ENCODE results near the gene CDC20B. TPM values are rescaled to one million over a fixed set of nuclear protein-coding genes. Genes with fewer than 3 reads are reported as not detected.

CDC20B gene
- polyA plus RNA-seq, 1 donor from 2014 or later, result not detected

DNA sequence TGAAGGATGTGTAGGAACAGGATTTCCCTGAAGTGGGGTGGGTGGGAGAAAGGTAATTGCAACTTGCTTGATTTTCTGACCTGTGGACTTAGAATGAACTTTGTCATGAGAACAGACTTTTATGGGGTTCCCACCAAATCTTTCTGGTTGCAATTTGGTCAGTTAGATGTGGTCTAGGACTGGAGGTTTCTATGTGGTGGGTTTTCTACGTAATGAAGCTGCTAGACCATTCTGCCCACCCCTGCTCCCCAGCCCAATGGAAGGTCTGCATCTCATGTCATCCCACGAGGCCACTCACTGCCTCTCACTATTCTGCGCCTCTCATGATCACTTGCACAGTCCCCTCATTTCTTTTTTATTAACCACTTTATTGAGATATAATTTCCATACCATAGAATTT, 108.5 kb downstream of the CDC20B start:
- no peak overlapping the region for H3K9ac ChIP-seq (ENCODE audit: low read length)
- no peak for TF ChIP-seq RAD21 (conservative IDR thresholded peaks at IDR 0.05)
- no peak for TF ChIP-seq EP300 (conservative IDR thresholded peaks at IDR 0.05; ENCODE audit: poor library complexity, severe bottlenecking)
- TF ChIP-seq, protein P1, sequence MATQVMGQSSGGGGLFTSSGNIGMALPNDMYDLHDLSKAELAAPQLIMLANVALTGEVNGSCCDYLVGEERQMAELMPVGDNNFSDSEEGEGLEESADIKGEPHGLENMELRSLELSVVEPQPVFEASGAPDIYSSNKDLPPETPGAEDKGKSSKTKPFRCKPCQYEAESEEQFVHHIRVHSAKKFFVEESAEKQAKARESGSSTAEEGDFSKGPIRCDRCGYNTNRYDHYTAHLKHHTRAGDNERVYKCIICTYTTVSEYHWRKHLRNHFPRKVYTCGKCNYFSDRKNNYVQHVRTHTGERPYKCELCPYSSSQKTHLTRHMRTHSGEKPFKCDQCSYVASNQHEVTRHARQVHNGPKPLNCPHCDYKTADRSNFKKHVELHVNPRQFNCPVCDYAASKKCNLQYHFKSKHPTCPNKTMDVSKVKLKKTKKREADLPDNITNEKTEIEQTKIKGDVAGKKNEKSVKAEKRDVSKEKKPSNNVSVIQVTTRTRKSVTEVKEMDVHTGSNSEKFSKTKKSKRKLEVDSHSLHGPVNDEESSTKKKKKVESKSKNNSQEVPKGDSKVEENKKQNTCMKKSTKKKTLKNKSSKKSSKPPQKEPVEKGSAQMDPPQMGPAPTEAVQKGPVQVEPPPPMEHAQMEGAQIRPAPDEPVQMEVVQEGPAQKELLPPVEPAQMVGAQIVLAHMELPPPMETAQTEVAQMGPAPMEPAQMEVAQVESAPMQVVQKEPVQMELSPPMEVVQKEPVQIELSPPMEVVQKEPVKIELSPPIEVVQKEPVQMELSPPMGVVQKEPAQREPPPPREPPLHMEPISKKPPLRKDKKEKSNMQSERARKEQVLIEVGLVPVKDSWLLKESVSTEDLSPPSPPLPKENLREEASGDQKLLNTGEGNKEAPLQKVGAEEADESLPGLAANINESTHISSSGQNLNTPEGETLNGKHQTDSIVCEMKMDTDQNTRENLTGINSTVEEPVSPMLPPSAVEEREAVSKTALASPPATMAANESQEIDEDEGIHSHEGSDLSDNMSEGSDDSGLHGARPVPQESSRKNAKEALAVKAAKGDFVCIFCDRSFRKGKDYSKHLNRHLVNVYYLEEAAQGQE (IDR thresholded peaks at IDR 0.05; ENCODE audit: borderline replicate concordance), result no peak
- TF ChIP-seq, protein P2, sequence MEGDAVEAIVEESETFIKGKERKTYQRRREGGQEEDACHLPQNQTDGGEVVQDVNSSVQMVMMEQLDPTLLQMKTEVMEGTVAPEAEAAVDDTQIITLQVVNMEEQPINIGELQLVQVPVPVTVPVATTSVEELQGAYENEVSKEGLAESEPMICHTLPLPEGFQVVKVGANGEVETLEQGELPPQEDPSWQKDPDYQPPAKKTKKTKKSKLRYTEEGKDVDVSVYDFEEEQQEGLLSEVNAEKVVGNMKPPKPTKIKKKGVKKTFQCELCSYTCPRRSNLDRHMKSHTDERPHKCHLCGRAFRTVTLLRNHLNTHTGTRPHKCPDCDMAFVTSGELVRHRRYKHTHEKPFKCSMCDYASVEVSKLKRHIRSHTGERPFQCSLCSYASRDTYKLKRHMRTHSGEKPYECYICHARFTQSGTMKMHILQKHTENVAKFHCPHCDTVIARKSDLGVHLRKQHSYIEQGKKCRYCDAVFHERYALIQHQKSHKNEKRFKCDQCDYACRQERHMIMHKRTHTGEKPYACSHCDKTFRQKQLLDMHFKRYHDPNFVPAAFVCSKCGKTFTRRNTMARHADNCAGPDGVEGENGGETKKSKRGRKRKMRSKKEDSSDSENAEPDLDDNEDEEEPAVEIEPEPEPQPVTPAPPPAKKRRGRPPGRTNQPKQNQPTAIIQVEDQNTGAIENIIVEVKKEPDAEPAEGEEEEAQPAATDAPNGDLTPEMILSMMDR (IDR thresholded peaks at IDR 0.05; ENCODE audit: poor library complexity, severe bottlenecking), result no peak
- TF ChIP-seq EZH2 (IDR thresholded peaks at IDR 0.05; ENCODE audit: borderline replicate concordance, insufficient read depth, low read length, poor library complexity, severe bottlenecking), result no peak
- TF ChIP-seq POLR2AphosphoS5 (IDR thresholded peaks at IDR 0.05), result no peak
- TF ChIP-seq MXI1 (conservative IDR thresholded peaks at IDR 0.05; ENCODE audit: poor library complexity, severe bottlenecking), result no peak
- no peak for TF ChIP-seq TAF1 (IDR thresholded peaks at IDR 0.05; ENCODE audit: low read depth)
- TF ChIP-seq SMC3 (conservative IDR thresholded peaks at IDR 0.05; ENCODE audit: poor library complexity), result no peak
- no peaks in the 10 kb centered on the region for H4K20me1 ChIP-seq (ENCODE audit: insufficient read depth)
- H3K9me2 ChIP-seq (ENCODE audit: insufficient read depth, low read length), result no peaks in the 10 kb centered on the region
- H3K36me3 ChIP-seq (ENCODE audit: insufficient read depth, low read length), result no peaks in the 10 kb centered on the region
- H3K27me3 ChIP-seq (ENCODE audit: insufficient read depth, low read depth, low read length), result no peaks in the 10 kb centered on the region
- H3K79me2 ChIP-seq (replicated peaks; ENCODE audit: insufficient read depth, low read length), result no peaks in the 10 kb centered on the region
- no peak overlapping the region for H3K4me2 ChIP-seq (ENCODE audit: low read length)
- no peaks in the 10 kb centered on the region for H3K9me3 ChIP-seq (ENCODE audit: low read length)
- no peak overlapping the region for H2AFZ ChIP-seq (ENCODE audit: low read depth, low read length)
- H3F3A ChIP-seq (ENCODE audit: insufficient read depth, low read length, poor library complexity, severe bottlenecking), result no peaks in the 10 kb centered on the region
- no peak overlapping the region for H3K27ac ChIP-seq (ENCODE audit: low read length)
- H3K4me3 ChIP-seq (ENCODE audit: low read length), result no peak overlapping the region

DNA sequence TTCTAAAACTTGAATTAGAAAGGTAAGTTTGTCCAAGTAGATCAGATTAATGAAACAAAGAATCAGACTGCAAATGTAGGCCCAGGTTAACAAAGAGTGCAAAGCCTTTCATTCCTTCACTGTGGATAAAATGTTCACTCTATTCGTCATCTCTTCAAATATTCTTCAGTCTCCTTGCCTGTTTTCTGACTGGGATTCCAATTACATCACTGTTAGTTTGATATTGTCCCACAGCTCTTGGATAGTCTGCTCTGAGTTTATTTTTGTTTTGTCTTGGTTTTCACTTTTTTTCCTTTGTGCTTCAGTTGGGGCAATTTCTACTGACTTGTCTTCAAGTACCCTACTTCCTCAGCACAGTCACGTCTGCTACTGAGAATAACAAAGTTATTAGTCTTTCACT, 109.1 kb downstream of the CDC20B start:
- H3F3A ChIP-seq (ENCODE audit: insufficient read depth, low read length, poor library complexity, severe bottlenecking), result no peaks in the 10 kb centered on the region
- no peaks in the 10 kb centered on the region for H3K9me2 ChIP-seq (ENCODE audit: insufficient read depth, low read length)
- no peaks in the 10 kb centered on the region for H3K9me3 ChIP-seq (ENCODE audit: low read length)
- no peak overlapping the region for H2AFZ ChIP-seq (ENCODE audit: low read depth, low read length)
- H3K4me2 ChIP-seq (ENCODE audit: low read length), result no peak overlapping the region
- H3K27me3 ChIP-seq (ENCODE audit: insufficient read depth, low read depth, low read length), result no peaks in the 10 kb centered on the region
- TF ChIP-seq POLR2AphosphoS5 (IDR thresholded peaks at IDR 0.05) (no peak), EP300 (conservative IDR thresholded peaks at IDR 0.05; ENCODE audit: poor library complexity, severe bottlenecking) (no peak), MXI1 (conservative IDR thresholded peaks at IDR 0.05; ENCODE audit: poor library complexity, severe bottlenecking) (no peak)
- TF ChIP-seq, protein P1 (IDR thresholded peaks at IDR 0.05; ENCODE audit: borderline replicate concordance), result no peak
- H4K20me1 ChIP-seq (ENCODE audit: insufficient read depth), result no peaks in the 10 kb centered on the region
- H3K9ac ChIP-seq (ENCODE audit: low read length), result no peak overlapping the region
- H3K79me2 ChIP-seq (replicated peaks; ENCODE audit: insufficient read depth, low read length), result no peaks in the 10 kb centered on the region
- H3K36me3 ChIP-seq (ENCODE audit: insufficient read depth, low read length), result no peaks in the 10 kb centered on the region
- H3K27ac ChIP-seq (ENCODE audit: low read length), result no peak overlapping the region
- no peak overlapping the region for H3K4me3 ChIP-seq (ENCODE audit: low read length)
